ENCODE data around the gene HK3.

DNA sequence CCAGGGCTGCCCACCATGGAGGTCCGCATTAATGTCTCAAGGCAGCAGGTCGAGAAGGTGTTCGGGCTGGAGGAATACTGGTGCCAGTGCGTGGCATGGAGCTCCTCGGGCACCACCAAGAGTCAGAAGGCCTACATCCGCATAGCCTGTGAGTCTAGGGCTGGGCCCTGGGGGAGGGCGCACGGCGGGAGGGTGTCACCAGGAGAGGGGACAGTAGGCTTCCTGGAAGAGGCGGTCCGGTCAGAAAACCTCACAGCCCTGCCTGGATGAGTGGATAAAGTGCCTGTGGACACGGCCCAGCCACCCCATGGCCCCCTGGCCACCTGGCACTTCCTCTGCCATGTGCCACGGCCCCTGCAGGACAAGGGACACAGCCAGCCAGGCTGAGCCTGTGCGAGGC, 31.0 kb downstream of the HK3 start:
- TF ChIP-seq, protein P1, sequence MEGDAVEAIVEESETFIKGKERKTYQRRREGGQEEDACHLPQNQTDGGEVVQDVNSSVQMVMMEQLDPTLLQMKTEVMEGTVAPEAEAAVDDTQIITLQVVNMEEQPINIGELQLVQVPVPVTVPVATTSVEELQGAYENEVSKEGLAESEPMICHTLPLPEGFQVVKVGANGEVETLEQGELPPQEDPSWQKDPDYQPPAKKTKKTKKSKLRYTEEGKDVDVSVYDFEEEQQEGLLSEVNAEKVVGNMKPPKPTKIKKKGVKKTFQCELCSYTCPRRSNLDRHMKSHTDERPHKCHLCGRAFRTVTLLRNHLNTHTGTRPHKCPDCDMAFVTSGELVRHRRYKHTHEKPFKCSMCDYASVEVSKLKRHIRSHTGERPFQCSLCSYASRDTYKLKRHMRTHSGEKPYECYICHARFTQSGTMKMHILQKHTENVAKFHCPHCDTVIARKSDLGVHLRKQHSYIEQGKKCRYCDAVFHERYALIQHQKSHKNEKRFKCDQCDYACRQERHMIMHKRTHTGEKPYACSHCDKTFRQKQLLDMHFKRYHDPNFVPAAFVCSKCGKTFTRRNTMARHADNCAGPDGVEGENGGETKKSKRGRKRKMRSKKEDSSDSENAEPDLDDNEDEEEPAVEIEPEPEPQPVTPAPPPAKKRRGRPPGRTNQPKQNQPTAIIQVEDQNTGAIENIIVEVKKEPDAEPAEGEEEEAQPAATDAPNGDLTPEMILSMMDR (IDR thresholded peaks at IDR 0.05): no peak
- TF ChIP-seq FOXP4 (CRISPR knock-in tag; IDR thresholded peaks at IDR 0.05): no peak
- no peak for TF ChIP-seq ZNF138 (CRISPR knock-in tag; conservative IDR thresholded peaks at IDR 0.05)
- no peak for TF ChIP-seq SP1 (CRISPR knock-in tag; conservative IDR thresholded peaks at IDR 0.05)
- TF ChIP-seq, protein P2, sequence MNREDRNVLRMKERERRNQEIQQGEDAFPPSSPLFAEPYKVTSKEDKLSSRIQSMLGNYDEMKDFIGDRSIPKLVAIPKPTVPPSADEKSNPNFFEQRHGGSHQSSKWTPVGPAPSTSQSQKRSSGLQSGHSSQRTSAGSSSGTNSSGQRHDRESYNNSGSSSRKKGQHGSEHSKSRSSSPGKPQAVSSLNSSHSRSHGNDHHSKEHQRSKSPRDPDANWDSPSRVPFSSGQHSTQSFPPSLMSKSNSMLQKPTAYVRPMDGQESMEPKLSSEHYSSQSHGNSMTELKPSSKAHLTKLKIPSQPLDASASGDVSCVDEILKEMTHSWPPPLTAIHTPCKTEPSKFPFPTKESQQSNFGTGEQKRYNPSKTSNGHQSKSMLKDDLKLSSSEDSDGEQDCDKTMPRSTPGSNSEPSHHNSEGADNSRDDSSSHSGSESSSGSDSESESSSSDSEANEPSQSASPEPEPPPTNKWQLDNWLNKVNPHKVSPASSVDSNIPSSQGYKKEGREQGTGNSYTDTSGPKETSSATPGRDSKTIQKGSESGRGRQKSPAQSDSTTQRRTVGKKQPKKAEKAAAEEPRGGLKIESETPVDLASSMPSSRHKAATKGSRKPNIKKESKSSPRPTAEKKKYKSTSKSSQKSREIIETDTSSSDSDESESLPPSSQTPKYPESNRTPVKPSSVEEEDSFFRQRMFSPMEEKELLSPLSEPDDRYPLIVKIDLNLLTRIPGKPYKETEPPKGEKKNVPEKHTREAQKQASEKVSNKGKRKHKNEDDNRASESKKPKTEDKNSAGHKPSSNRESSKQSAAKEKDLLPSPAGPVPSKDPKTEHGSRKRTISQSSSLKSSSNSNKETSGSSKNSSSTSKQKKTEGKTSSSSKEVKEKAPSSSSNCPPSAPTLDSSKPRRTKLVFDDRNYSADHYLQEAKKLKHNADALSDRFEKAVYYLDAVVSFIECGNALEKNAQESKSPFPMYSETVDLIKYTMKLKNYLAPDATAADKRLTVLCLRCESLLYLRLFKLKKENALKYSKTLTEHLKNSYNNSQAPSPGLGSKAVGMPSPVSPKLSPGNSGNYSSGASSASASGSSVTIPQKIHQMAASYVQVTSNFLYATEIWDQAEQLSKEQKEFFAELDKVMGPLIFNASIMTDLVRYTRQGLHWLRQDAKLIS (CRISPR knock-in tag; IDR thresholded peaks at IDR 0.05; ENCODE audit: borderline replicate concordance): no peak
- no peak for TF ChIP-seq ATF2 (CRISPR knock-in tag; IDR thresholded peaks at IDR 0.05; ENCODE audit: borderline replicate concordance, low read depth)

Data from WTC11 (cell line).